GM19452 (cell line): ENCODE results near the gene B4GALT1.

Experiments used
- ATAC-seq: cut with Tn5 transposase; IDR thresholded peaks from one replicate; pipeline ENCODE4 v1.9.1; 2021; ENCODE audit not compliant: unreplicated experiment

B4GALT1 gene, protein sequence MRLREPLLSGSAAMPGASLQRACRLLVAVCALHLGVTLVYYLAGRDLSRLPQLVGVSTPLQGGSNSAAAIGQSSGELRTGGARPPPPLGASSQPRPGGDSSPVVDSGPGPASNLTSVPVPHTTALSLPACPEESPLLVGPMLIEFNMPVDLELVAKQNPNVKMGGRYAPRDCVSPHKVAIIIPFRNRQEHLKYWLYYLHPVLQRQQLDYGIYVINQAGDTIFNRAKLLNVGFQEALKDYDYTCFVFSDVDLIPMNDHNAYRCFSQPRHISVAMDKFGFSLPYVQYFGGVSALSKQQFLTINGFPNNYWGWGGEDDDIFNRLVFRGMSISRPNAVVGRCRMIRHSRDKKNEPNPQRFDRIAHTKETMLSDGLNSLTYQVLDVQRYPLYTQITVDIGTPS

DNA sequence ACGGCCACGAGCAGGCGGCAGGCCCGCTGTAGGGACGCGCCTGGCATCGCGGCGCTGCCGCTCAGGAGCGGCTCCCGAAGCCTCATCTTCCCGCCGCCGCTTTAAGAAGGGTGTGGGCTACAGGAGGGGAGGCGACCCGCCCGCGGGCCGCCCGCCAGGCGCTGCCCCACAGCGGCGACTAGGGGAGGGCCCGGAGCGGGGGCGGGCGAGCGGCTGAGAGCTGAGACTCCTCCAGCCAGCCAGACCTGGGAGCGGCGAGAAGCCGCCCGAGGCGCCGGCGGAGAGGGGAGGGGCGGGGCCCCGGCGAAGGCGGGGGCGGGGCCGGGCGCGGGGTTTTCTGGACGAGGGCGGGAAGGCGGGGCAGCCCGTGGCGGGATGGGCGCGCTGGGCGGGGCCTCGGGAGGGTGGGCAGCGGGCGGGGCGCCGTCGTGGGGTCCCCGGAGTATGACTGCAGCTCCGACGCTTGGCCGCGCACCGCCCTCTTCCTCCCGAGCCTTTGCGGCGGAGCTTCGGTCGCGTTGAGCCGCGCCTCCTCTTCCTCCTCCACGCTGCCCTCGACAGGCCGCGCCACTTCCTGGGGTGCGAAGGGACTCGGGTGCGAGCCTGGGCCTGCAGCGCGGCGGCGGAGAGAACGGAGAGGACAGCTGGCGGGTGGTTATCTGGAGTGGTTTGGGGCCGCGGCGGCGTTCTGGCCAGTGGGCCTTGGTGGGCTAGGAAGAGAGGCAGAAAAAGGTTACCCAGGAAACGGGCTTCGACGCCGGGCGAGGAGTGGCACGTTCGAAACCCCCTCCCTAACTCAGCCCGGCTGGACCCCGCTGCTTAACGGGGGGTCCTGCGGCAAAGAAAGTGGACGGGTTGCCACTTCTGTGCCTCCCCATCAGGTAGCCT, at the start of gene B4GALT1:
Gene B4GALT1, minus strand, starts transcription at position 253 of the 888 bp plus-strand sequence. Its CDS starts 167 bp downstream, at position 86.
- peak; percentile 50 for ATAC-seq

DNA sequence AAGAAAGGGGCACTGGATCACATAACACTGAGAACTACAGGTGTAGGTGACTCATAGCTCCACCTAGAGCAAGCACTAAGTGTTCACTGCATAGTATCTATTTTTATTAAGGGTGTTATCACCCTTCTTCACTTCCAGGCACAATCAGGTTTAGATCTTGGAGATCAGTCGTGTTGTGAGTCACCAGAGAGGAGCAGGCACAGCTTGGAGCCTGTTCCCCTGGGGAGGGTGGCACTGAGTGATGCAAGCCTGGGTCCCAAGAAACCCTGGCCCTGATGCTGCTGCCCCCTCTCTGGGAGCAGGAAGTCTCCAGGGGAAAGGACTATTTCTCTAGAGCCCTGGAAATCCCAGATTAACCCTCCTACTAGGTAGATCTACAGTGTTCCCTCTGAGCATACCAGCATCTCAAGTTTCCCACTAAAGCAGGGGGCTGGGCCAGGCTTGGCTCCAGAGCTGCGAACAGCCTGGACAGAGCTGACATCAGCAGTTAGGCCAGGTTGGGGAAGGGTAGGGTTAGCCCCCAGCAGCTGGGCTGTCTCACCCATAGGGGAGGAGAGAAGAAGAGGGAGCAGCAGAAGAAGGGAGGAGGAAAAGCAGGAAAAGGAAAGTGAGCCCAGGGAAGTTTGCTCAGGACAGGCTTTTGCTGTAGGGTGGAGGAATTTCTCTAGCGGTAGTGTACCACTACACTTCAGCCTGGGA, 44.7 kb upstream of the B4GALT1 start:
- ATAC-seq, result no peak

DNA sequence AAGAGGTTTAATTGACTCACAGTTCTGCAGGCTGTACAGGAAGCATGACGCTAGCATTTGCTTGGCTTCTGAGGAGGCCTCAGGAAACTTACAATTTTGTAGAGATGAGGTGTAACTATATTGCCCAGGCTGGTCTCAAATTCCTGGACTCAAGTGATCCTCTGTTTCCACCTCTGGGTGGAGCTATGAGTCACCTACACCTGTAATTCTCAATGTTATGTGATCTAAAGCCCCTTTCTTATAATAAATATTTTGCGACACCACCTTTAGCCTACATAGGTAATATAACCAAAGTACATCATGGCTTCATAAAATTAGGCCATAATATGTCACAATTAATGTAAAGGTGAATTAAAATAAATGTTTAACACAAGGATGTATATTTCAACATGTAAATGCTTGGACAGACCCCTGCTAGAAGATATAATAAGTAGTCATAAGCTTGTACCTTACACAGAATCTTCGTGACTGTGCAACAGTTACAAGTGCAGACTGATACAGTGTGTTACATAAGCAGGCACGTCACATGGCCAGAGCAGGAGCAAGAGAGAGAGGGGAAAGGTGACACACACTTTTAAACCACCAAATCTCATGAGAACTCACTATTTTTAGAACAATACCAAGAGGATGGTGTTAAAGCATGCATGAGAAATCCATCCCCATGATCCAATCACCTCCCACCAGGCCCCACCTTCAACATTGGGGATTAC, 43.0 kb upstream of the B4GALT1 start:
- no peak for ATAC-seq

DNA sequence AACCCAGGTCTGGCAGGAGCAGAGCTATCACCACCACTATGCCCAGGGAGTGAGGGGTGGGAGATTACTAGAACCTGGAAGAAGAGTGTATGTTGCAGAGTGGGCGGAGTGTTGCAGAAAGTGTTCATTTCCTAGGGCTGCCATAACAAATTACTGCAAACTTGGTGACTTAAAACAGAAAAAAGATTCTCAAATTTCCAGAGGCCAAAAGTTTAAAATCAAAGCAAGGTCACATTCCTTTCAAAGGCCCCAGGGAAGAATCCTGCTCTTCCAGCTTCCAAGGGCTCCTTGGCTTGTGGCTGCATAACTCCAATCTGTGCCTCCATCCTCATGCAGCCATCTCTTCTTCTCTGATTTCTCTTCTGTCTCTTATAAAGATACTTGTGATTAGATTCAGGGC, 42.3 kb upstream of the B4GALT1 start:
- ATAC-seq, result no peak

DNA sequence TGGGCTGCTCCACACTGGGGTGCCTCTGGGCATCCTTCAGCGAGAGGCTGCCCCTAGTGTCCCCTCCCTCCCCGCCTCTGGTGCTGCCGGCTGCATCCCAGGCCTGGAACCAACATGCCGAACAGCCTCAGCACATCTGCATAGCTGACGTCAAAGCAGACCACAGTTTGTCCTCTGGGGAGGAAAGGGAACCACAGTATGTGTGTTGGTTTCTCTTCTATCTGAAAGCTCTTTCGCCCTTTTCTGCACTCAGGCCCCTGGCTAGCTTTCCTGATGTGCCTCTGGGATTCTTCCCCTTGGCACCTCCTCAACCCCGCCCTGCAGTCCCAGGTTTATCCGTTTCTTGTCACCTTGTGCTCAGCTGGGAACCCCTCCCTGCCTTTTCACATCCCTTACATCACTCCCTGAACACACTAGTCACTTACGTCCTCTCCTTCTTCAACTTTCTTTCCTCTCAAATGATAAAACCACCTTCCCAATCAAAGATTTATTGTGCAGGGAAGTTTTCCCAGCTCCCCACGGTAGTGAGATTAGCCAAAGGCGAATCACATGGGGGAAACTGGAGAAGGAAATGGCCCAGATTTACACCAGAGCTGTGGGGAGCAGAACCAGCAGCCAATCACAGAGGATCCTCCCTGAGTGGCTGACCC, 35.5 kb upstream of the B4GALT1 start:
- ATAC-seq, result peak; percentile 100

DNA sequence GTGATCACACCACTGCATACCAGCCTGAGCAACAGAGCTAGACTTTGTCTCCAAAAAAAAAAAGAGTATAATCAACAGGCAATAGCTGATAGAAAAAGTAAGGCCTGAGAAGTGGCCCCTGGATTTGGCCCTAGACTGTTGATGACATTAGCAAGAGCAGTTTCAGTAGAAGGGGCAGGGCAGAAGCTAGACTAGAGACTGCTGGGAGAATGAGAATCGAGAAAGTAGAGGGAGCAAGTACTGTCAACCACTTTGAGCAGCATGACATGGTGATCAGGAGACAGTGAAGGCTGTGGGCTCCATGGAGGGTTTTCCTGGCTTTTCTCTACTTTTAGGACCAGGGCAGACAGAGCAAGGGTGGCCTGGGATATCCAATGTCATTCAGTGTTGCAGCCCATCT, 34.9 kb upstream of the B4GALT1 start:
- ATAC-seq, result peak; percentile 35

DNA sequence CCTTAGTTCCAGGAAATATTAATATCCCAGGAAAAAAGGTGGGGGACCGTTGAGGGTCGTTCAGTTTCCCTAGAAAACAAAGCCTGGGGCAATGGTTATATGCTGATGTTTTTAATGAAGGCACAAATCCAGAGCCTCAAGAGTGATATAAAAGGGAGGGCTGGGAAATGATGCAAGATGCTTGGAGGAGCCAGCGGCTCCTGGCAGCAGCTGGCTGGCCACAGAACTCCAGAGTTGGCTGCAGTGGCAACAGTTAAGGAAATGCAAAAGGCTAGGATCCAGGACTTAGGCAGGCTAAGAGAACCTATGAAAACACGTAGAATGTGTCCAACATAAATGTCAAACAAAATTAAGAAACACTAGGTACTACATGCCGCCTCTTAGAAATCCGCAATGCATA, 31.0 kb upstream of the B4GALT1 start:
- no peak for ATAC-seq

DNA sequence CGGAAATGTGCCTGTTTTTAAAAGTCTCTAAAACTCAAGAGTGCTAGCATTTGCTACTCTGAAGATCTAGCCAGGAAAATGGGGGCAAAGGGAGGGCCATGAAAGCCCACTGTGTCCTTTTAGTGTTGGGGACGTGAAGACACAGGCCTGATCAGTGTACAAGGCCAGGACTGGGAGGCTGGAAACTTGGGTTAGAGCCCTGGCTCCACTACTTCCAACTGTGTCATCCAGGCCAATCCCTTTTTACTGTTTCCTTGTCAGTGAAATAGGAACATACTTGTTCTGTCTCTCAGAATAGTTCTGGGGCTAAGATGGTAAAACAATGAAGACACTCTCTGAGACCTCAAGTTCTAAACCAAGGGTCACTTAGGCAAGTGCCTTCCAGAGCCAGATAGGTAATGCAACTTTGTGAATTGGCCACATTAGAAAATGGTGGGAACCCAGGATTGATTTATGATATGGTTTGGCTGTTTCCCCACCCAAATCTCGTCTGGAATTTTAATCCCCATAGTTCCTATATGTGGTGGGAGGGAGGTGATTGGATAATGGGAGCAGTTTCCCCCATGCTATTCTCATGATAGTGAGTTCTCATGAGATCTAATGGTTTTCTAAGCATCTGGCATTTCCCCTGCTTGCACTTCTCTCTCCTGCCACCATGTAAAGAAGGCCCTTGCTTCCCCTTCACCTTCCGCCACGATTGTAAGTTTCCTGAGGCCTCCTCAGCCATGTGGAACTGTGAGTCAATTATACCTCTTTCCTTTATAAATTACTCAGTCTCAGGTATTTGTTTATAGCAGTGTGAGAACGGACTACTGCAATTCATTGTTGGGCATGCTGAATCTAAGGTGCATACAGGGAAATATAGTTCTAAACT, 30.4 kb upstream of the B4GALT1 start:
- no peak for ATAC-seq

DNA sequence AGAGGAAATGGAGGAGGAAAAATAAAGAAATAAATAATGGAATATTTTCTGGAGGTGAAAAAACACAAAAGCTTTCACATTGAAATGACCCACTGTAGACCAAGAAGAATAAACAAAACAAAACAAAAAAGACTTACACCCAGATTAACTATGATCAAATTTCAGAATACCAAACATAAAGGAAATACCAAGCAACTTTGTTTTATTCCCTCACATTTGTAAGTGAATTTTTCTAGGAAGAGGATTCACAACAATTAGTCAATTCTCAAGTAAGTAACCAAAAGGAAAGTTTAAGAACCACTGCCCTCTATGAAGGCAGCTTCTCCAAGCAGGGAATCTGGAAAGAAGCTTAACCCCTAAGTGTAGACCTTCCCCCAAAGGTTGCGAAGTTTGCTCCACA, 29.6 kb upstream of the B4GALT1 start:
- ATAC-seq, result no peak

DNA sequence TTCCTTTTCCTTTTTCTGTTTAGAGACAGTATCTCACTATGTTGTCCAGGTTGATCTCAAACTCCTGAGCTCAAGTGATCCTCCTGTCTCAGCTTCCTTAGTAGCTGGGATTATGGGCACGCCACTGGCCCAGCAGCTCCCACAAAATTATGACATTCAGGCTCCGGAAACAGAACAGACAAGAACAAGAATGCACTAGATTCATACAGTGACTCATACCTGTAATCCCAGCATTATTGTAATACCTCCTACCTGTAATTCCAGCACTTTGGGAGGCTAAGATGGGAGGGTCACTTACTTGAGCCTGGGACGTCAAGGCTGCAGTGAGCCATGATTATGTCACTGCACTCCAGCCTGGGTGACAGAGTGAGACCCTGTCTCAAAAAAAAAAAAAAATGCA, 26.7 kb upstream of the B4GALT1 start:
- no peak for ATAC-seq

DNA sequence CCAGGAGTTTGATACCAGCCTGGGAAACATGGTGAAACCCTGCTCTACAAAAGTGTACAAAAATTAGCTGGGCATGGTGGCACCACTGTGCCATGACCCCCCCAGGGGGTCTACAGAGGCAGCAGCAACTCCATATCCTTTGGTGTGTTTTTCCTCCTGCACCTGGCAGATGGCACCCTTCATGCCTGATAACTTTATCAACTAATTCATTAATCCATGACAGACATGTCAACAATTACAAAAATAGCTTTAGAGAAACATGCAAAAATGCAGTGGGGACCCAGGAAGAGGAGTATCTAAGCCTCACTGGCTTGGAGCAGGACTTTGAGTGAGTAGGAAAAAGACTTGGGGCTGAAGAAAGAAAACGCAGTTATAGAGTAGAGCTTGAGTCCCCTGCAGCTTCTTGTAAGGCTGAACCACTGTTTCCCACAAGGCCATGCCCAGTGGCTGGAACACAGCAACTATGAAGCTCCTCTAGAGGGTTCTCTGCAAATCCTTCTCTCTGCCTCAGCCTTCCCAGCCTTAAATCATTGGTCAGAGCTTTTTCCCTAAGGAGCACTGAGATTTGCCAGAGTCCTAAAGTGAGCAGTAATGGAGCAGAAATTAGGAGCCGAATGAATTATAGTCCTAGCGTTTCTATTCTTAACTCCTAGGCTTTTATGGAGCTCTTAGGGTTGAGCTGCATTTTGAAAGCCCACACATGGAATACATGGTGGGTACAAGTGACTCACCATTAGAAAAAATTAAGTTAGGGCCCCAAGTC, 25.5 kb upstream of the B4GALT1 start:
- no peak for ATAC-seq

DNA sequence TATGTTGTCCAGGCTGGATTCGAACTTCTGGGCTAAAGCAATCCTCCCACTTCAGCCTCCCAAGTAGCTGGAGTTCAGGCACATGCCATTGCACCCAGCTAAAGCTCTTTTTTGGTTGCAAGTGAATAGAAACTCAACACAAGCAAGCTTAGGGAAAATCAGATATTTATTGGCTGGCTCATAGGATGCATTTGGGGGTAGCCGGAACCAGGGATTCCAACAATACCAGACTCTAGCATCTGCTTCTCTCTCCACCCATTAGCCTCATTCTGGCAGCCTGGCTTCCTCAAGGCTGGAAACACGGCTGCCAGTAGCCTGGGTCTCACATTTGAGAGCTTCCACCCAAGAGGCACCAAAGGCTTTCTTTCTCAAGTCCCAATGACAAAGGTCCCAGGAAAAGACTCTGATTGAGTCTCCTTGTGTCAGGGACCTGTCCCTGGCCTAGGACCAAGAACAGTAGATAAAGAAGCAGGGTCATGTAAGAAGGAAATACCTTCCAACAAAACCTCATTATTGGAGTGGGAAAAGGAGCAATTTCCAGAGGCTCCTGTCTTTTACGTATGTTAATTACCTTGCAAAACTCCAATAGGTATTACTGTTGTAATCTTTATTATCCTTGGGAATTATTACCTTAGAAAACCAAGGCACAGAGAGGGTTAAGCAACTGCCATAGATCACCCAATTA, 23.0 kb upstream of the B4GALT1 start:
- no peak for ATAC-seq

DNA sequence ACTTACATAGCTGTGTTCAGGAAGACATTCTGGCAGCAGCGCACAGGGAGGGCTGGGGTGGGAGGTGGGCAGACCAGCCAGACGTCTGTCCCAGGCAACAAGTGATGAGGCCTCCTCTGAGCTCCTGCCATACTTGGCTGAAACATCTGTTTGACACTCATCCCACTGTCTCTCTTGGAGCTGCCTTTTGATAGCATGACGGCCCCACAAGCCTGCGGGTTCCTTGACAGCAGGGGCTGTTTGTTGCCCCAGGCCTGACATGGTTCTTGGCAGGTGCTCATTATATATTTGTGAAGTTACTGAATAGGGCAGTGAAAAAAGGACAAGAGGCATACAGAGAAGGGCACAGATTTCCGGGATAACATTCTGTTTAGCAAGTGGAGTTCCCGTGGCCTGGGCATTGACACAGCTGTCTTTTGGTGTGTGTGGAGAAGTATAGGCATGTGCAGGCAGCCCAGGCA, 22.2 kb upstream of the B4GALT1 start:
- no peak for ATAC-seq

DNA sequence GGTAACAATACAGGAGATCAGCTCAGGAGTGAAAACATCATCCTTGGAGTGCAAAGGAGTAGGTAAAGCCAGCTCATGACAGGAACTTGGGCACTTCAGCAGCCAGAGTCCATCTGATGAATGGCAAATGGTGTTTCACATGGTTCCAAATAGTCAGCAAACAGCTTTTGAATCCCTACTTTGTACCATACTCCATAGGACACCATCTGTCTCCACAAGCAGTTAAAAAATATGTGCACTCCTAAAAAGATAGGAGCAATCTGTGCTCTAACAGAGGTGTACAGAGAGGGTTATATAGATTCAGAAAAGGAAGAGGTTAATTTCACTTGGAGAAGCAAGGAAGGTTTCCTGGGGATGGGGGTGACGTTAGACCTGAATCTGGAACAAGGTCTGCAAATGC, 21.6 kb upstream of the B4GALT1 start:
- ATAC-seq, result no peak

DNA sequence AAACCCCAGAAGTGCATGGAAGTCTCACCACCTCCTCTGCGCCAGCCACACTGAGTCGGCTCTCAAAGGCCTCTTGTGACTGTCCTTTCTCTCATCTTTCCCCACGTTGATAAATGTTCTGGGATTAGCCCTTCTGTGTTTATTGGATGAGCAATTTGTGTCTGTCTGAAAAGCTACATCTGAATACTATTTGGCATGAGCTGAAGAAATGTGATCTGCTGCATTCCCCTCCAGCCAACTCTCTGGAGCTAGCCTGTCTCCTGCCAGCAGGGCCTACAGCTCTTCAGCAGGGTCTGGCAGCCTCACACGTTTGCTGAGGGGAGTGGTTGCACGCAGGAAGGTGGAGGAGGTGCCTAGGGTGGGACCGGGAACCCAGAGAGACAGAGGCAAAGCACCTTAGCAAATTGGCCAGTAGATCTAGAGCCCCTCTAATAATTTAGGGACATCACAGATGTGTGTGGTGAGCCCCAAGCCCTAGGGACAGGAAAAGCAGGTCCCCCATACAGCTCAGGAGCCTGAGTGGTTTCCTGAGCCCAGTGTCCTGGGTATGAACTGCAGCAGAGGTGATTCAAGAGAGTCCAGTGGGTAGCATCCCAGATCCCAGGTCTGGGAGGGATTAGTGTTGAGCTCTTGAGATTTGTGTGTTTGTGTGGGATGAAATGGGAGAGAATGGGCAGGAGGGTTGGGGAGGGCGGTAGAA, 20.5 kb upstream of the B4GALT1 start:
- ATAC-seq, result no peak

DNA sequence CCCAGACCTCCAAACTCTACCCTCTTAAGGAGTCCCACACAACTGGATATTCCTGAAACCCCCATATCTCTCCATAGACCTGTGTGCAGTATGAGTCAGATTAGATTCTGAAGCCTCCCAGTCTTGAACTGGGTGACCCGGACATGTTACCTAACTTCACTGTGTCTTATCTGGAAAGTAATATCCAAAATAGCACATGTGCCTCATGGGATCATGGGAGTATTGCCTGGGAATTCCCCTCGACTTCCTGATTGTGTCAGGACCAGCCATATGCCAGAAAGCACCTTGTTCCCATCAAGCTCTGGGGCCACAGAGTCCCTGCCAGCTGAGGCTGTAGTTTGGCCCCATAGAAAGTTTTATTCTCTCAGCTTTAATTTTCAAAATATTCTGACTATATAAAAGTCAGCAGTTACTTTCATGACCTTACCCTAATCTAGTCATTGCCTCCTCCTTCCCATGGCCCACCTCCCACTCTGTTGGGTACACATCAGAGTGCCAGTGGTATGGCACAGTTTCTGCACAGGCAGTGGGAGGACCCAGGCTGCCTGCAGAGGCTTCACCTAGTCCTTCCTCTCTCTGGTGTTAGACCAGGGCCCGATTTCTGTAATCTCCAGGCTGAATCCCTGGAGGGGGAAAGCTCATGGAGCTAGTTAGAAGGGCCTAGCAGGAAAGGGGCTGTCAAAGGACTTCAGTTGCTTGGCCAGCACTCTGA, 19.5 kb upstream of the B4GALT1 start:
- no peak for ATAC-seq

DNA sequence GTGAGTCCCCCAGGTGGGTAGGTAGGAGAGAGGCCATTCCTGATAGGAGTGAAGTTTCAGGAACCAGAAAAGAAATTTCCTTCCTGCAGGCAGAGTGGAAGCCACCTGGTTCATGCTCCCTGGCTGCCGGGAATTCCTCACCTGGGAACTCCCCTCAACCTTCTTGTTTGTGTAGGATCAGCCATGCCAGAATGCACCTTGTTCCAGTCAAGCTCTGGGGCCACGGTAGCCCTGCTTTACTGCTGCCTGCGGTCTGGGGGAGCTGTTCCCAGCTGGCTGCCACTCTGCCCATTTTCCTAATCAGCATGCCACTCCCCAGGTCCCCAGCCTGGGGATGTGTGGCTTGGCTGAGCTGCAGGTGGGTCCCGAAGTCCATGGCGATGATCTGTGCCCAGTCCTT, 18.7 kb upstream of the B4GALT1 start:
- no peak for ATAC-seq
